Measurements from ENCODE around the gene SCUBE1. TPM values are rescaled to one million over a fixed set of nuclear protein-coding genes. Genes with fewer than 3 reads are reported as not detected.

The SCUBE1 gene
- total RNA-seq, 1 donor from 2014 or later: 2.9 TPM

- intact Hi-C loops (cut with DNase I): no loop called here
- Histone ChIP-seq H3K36me3 (no peaks in the 10 kb centered on the region), H3K4me3 (no peak overlapping the region), H3K27ac (no peak overlapping the region), H3K4me1 (no peaks in the 10 kb centered on the region), H3K9me3 (no peaks in the 10 kb centered on the region), H3K27me3 (no peaks in the 10 kb centered on the region)
- no peak for DNase-seq (ENCODE audit: low spot score in 2 of 2)
- TF ChIP-seq CTCF (IDR thresholded peaks at IDR 0.05): no peak
These were observed 143.6 kb downstream of the SCUBE1 start for GRCh38 chr22:43199541-43199940.

- no peak for TF ChIP-seq CTCF (IDR thresholded peaks at IDR 0.05)
- Histone ChIP-seq H3K9me3 (no peaks in the 10 kb centered on the region), H3K27ac (no peak overlapping the region), H3K4me1 (no peaks in the 10 kb centered on the region), H3K4me3 (no peak overlapping the region), H3K36me3 (no peaks in the 10 kb centered on the region), H3K27me3 (no peaks in the 10 kb centered on the region)
- no peak for DNase-seq (ENCODE audit: low spot score in 2 of 2)
- intact Hi-C loops (cut with DNase I): no loop called here
These were observed 144.2 kb downstream of the SCUBE1 start for GRCh38 chr22:43198936-43199335.

GRCh38 chr22:43198126-43198525 is 145.0 kb downstream of the SCUBE1 start:
- Histone ChIP-seq H3K4me1 (no peaks in the 10 kb centered on the region), H3K4me3 (no peak overlapping the region), H3K27me3 (no peaks in the 10 kb centered on the region), H3K9me3 (no peaks in the 10 kb centered on the region), H3K36me3 (no peaks in the 10 kb centered on the region), H3K27ac (no peak overlapping the region)
- DNase-seq (ENCODE audit: low spot score in 2 of 2): no peak
- intact Hi-C loops (cut with DNase I): no loop called here
- TF ChIP-seq CTCF (IDR thresholded peaks at IDR 0.05): no peak

GRCh38 chr22:43197271-43197941 is 145.8 kb downstream of the SCUBE1 start:
- no peak for DNase-seq (ENCODE audit: low spot score in 2 of 2)
- H3K4me1 ChIP-seq: no peaks in the 10 kb centered on the region
- H3K27me3 ChIP-seq: no peaks in the 10 kb centered on the region
- intact Hi-C loops (cut with DNase I): no loop called here
- no peak overlapping the region for H3K27ac ChIP-seq
- no peaks in the 10 kb centered on the region for H3K36me3 ChIP-seq
- no peak overlapping the region for H3K4me3 ChIP-seq
- no peak for TF ChIP-seq CTCF (IDR thresholded peaks at IDR 0.05)
- H3K9me3 ChIP-seq: no peaks in the 10 kb centered on the region

GRCh38 chr22:43191831-43192230 is 151.3 kb downstream of the SCUBE1 start:
- Histone ChIP-seq H3K4me3 (no peak overlapping the region), H3K27me3 (no peaks in the 10 kb centered on the region), H3K36me3 (no peaks in the 10 kb centered on the region), H3K27ac (no peak overlapping the region), H3K9me3 (no peaks in the 10 kb centered on the region), H3K4me1 (peaks cover 0 to 7% of the 10 kb centered on the region in 2 donors)
- TF ChIP-seq CTCF (IDR thresholded peaks at IDR 0.05): no peak
- no peak for DNase-seq (ENCODE audit: low spot score in 2 of 2)
- intact Hi-C loops (cut with DNase I): no loop called here
